A673 (cell line): ENCODE results near the gene UQCC2. TPM values are rescaled to one million over a fixed set of nuclear protein-coding genes. Genes with fewer than 3 reads are reported as not detected.
A peak's percentile ranks its signal among the peaks of the same experiment; 100 is the strongest.

Experiments
- BruUV-seq: library from RNA; stranded (reverse); fragments of 400-500 nt; replicated peaks from 2 replicates; lab custom pipeline; 2021; lab: Mats Ljungman, UMichigan
- CTCF ChIA-PET: fragments of 300-600 bp; sonication (Branson Sonifier 250); formaldehyde crosslinking; loops from one replicate; lab custom pipeline; 2022; ENCODE audit warnings: antibody characterized with exemption; lab: Charles Lee
- POLR2A ChIA-PET: fragments of 300-600 bp; sonication (Branson Sonifier 250); formaldehyde crosslinking; loops from one replicate; lab custom pipeline; 2022; ENCODE audit warnings: antibody characterized with exemption; ENCODE audit not compliant: low non-redundant PET; lab: Charles Lee
- DNase-seq: peaks from one replicate; pipeline ENCODE4 v3.0.0-alpha.2; 2015; ENCODE audit warnings: low spot score
- H3K27ac ChIP-seq: fragments of 200-600 bp; sonication (generic); 2 replicates; pipeline ENCODE4 v1.5.1; 2016; ENCODE audit warnings: mixed run types, low read depth, mild to moderate bottlenecking, mixed read lengths, antibody characterized with exemption, low read length; ENCODE audit not compliant: poor library complexity, severe bottlenecking
- H3K27me3 ChIP-seq: fragments of 200-600 bp; sonication (generic); replicated peaks from 2 replicates; pipeline ENCODE4 v1.6.1; 2017; ENCODE audit warnings: mixed run types, low read depth, mild to moderate bottlenecking, mixed read lengths, antibody characterized with exemption, low read length; ENCODE audit not compliant: insufficient read depth, poor library complexity
- H3K36me3 ChIP-seq: fragments of 200-600 bp; sonication (generic); 2 replicates; pipeline ENCODE4 v1.6.1; 2016; ENCODE audit warnings: mixed run types, mild to moderate bottlenecking, mixed read lengths, antibody characterized with exemption, low read length; ENCODE audit not compliant: insufficient read depth, poor library complexity, severe bottlenecking
- H3K4me1 ChIP-seq: fragments of 200-600 bp; sonication (generic); 2 replicates; pipeline ENCODE4 v1.6.1; 2017; ENCODE audit warnings: mixed run types, mild to moderate bottlenecking, mixed read lengths, antibody characterized with exemption, low read length; ENCODE audit not compliant: insufficient read depth, poor library complexity, severe bottlenecking
- H3K4me3 ChIP-seq: fragments of 200-600 bp; sonication (generic); 2 replicates; pipeline ENCODE4 v1.5.1; 2016; ENCODE audit warnings: low read depth, mixed run types, mild to moderate bottlenecking, mixed read lengths, low read length; ENCODE audit not compliant: poor library complexity, severe bottlenecking
- H3K9me3 ChIP-seq: fragments of 200-600 bp; sonication (generic); 2 replicates; pipeline ENCODE4 v1.6.1; 2016; ENCODE audit warnings: mixed run types, low read depth, mild to moderate bottlenecking, mixed read lengths, antibody characterized with exemption, low read length; ENCODE audit not compliant: poor library complexity, severe bottlenecking
- CTCF ChIP-seq: fragments of 300-800, 200-600 bp; sonication (generic); conservative IDR thresholded peaks from 2 replicates; pipeline ENCODE4 v1.5.1; 2017; ENCODE audit warnings: low read depth, mild to moderate bottlenecking, antibody characterized with exemption, low read length, moderate library complexity, mixed read lengths
- EZH2 ChIP-seq: fragments of 200-600 bp; sonication (generic); IDR thresholded peaks from 2 replicates; pipeline ENCODE4 v1.6.1; 2017; ENCODE audit warnings: borderline replicate concordance, low read depth, mild to moderate bottlenecking, mixed read lengths, antibody characterized with exemption, low read length; ENCODE audit not compliant: poor library complexity, severe bottlenecking
- intact Hi-C: fragments of 100-400 bp; cut with micrococcal nuclease; formaldehyde crosslinking; loops from one replicate; pipeline ENCODE4 v1.10.0; 2022; ENCODE audit not compliant: unreplicated experiment
- total RNA-seq: library from RNA; stranded (reverse); gene quantifications from 2 replicates; pipeline ENCODE4 v1.2.3, GENCODE V29; 2021

The UQCC2 gene
- total RNA-seq, 1 experiment from 2014 or later, result 124 TPM

GRCh38 chr6:33702345-33702977, 9.0 kb downstream of the UQCC2 start:
- Histone ChIP-seq H3K4me1 (peaks cover 25% of the 10 kb centered on the region), H3K36me3 (peaks cover 29% of the 10 kb centered on the region), H3K27me3 (no peaks in the 10 kb centered on the region), H3K27ac (no peak overlapping the region), H3K4me3 (no peak overlapping the region), H3K9me3 (no peaks in the 10 kb centered on the region)
- intact Hi-C loops, result no loop called here
- CTCF ChIA-PET, result interaction anchor here (0.6 to 1.3 kb wide), 2 partner anchors 86 to 353 kb away, joined by 3 read pairs; no protein-coding TSS in a partner anchor
- DNase-seq, result peak; percentile 53
- no TSS peak for BruUV-seq
- POLR2A ChIA-PET, result interaction anchor here (0.6 to 0.8 kb wide), 2 partner anchors 16 to 102 kb away, joined by 5 to 7 read pairs; no protein-coding TSS in a partner anchor
- peak; percentile 44 for TF ChIP-seq CTCF
- TF ChIP-seq EZH2, result no peak

GRCh38 chr6:33700391-33701050, 11.0 kb downstream of the UQCC2 start:
- ChIA-PET CTCF (interaction anchor here (0.5 to 1.3 kb wide), 5 partner anchors 11 to 190 kb away, joined by 3 to 6 read pairs (median 3); partner anchors contain the start of gene UQCC2), POLR2A (interaction anchor here (0.9 kb wide), 1 partner anchor 11 kb away, joined by 4 read pairs; the partner anchor contains the start of gene UQCC2)
- peaks cover 31% of the 10 kb centered on the region for H3K36me3 ChIP-seq
- no peak overlapping the region for H3K4me3 ChIP-seq
- BruUV-seq, result no TSS peak
- peaks cover 44% of the 10 kb centered on the region for H3K4me1 ChIP-seq
- H3K27ac ChIP-seq, result no peak overlapping the region
- no peaks in the 10 kb centered on the region for H3K27me3 ChIP-seq
- DNase-seq, result peak; percentile 82
- no peaks in the 10 kb centered on the region for H3K9me3 ChIP-seq
- TF ChIP-seq CTCF (peak; percentile 88), EZH2 (no peak)
- intact Hi-C loops, result loop anchor here (2.0 kb wide), 1 partner anchor 116 kb away; no protein-coding TSS in a partner anchor

- DNase-seq, result no peak
- no peaks in the 10 kb centered on the region for H3K9me3 ChIP-seq
- H3K27ac ChIP-seq, result no peak overlapping the region
- no TSS peak for BruUV-seq
- peaks cover 31% of the 10 kb centered on the region for H3K36me3 ChIP-seq
- no peaks in the 10 kb centered on the region for H3K27me3 ChIP-seq
- CTCF ChIA-PET, result interaction anchor here (0.5 to 0.6 kb wide), 2 partner anchors 12 to 189 kb away, joined by 3 read pairs; partner anchors contain the start of gene UQCC2
- POLR2A ChIA-PET, result no interaction called here
- H3K4me1 ChIP-seq, result peaks cover 52% of the 10 kb centered on the region
- intact Hi-C loops, result loop anchor here (2.0 kb wide), 1 partner anchor 115 kb away; no protein-coding TSS in a partner anchor
- TF ChIP-seq CTCF, result no peak
- no peak for TF ChIP-seq EZH2
- no peak overlapping the region for H3K4me3 ChIP-seq
Measured at GRCh38 chr6:33699739-33700138, 11.8 kb downstream of the UQCC2 start.
